SU-DHL-6 (cell line): ENCODE data around the gene PRR18.

Experiments used
- EZH2phosphoT487 ChIP-seq: fragments of 200-600 bp; sonication (generic), shearing (Covaris generic); conservative IDR thresholded peaks from 2 replicates; pipeline ENCODE4 v1.6.1; 2018; ENCODE audit warnings: mild to moderate bottlenecking, antibody characterized with exemption, low read length, moderate library complexity, mixed read lengths
- TF ChIP-seq, protein P1 (sequence below): fragments of 200-600 bp; sonication (generic); IDR thresholded peaks from one replicate; pipeline ENCODE4 v1.5.1; 2017; ENCODE audit warnings: antibody characterized with exemption, mild to moderate bottlenecking, low read length, moderate library complexity; ENCODE audit not compliant: insufficient read depth, poor library complexity, severe bottlenecking

DNA sequence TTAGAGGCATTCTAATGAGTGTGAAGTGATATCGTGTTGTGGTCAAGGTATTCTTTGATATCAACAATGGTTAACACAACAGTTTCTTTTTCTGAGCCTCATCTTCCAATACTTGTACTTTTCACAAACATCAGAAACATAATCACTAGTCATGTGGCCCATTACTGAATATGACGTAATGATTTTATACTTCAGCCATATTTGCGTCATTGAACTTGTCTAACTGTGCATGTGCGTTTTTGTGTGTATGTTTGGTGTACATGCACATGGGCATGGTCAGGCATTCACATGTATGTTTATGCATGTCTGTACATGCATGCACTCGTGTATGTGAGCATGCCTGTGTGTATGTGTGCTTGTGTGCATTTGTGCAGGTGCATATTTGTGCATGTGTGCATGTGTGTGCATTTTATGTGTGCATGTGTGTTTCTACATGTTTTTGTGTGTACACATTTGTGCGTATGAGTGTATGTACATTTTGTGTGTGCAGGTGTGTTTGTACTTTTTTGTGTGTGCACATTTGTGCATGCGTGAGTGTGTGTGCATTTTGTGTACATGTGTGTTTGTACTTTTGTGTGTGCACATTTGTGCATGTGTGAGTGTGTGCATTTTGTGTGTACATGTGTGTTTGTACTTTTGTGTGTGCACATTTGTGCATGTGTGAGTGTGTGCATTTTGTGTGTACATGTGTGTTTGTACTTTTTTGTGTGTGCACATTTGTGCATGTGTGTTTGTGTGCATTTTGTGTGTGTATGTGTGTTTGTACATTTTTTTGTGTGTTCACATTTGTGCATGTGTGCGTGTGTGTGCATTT is 29.4 kb downstream of the PRR18 start:
- TF ChIP-seq, protein P1, sequence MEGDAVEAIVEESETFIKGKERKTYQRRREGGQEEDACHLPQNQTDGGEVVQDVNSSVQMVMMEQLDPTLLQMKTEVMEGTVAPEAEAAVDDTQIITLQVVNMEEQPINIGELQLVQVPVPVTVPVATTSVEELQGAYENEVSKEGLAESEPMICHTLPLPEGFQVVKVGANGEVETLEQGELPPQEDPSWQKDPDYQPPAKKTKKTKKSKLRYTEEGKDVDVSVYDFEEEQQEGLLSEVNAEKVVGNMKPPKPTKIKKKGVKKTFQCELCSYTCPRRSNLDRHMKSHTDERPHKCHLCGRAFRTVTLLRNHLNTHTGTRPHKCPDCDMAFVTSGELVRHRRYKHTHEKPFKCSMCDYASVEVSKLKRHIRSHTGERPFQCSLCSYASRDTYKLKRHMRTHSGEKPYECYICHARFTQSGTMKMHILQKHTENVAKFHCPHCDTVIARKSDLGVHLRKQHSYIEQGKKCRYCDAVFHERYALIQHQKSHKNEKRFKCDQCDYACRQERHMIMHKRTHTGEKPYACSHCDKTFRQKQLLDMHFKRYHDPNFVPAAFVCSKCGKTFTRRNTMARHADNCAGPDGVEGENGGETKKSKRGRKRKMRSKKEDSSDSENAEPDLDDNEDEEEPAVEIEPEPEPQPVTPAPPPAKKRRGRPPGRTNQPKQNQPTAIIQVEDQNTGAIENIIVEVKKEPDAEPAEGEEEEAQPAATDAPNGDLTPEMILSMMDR, result no peak
- no peak for TF ChIP-seq EZH2phosphoT487
